Measurements from ENCODE around the gene TOLLIP.

Gene TOLLIP

GRCh38 chr11:1292644-1293618 is 16.5 kb downstream of the TOLLIP start:
- DNase-seq (ENCODE audit: low read depth in 2 of 2): no peak
- TF ChIP-seq, protein P1, sequence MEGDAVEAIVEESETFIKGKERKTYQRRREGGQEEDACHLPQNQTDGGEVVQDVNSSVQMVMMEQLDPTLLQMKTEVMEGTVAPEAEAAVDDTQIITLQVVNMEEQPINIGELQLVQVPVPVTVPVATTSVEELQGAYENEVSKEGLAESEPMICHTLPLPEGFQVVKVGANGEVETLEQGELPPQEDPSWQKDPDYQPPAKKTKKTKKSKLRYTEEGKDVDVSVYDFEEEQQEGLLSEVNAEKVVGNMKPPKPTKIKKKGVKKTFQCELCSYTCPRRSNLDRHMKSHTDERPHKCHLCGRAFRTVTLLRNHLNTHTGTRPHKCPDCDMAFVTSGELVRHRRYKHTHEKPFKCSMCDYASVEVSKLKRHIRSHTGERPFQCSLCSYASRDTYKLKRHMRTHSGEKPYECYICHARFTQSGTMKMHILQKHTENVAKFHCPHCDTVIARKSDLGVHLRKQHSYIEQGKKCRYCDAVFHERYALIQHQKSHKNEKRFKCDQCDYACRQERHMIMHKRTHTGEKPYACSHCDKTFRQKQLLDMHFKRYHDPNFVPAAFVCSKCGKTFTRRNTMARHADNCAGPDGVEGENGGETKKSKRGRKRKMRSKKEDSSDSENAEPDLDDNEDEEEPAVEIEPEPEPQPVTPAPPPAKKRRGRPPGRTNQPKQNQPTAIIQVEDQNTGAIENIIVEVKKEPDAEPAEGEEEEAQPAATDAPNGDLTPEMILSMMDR (IDR thresholded peaks at IDR 0.05; ENCODE audit: low read depth, low read length): no peak

DNA sequence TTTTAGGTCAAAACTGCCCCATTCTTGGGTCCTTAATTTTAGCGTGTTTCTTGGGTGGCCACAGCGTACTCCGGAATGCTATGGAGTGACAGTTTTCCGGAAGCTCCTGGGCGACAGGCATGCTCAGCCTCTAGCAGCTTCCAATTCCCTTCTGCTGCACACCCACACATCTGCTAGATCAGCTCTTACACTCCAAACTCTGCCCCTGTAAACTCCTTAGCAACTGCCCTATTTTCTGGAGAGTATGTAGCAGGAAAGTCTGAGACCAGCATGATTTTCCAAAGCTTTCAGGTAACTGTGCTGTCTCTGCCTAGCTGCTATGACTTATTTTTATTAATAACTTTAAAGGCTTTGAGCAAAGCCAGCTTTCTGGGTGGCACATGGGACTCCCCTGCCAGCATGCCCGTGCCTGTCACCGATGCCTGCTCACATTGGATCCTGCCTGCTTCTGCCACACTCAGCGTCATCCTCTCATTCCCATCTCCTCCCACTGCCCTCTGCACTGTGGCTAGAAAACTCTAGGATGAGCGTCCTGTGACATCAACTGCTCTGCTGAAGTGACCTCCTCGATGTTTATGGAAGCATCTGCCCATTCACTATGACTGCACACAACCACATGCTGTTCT is 17.3 kb downstream of the TOLLIP start:
- DNase-seq (ENCODE audit: low read depth in 2 of 2): no peak
- H3K4me3 ChIP-seq (replicated peaks in 1 of 2; ENCODE audit: low read depth in 2 of 2, low read length in 2 of 2): no peak overlapping the region
- TF ChIP-seq, protein P1 (IDR thresholded peaks at IDR 0.05; ENCODE audit: low read depth, low read length): no peak

More at GRCh38 chr11:1292644-1293618, 16.5 kb downstream of the TOLLIP start:
- H3K4me3 ChIP-seq (replicated peaks in 1 of 2; ENCODE audit: low read depth in 2 of 2, low read length in 2 of 2): no peak overlapping the region

DNA sequence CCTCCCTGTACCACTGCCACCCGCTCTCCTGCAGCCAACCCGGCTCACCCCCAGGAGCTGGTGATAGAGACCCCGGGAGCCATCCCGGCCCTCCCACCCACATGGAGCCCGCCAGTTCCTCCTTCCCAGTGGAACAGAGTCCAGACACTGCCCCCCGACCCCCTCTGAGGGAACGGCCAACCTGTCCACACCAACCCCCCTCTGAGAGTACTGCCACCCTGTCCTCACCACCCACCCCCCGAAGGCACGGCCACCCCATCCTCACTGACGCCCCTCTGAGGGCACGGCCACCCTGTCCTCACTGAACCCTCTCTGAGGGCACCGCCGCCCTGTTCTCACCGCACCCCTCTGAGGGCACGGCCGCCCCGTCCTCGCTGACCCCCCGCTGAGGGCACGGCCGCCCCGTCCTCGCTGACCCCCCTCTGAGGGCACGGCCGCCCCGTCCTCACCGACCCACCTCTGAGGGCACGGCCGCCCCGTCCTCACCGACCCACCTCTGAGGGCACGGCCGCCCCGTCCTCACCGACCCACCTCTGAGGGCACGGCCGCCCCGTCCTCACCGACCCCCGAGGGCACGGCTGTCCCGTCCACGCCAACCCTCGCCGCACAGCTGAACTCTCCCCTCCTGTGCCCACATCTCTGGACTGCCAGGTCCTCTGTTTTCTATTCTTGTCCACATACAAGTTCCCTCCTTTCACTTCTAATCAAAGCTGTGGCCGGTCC is 18.0 kb downstream of the TOLLIP start:
- TF ChIP-seq, protein P1 (IDR thresholded peaks at IDR 0.05; ENCODE audit: low read depth, low read length): no peak
- no peak overlapping the region for H3K4me3 ChIP-seq (replicated peaks in 1 of 2; ENCODE audit: low read depth in 2 of 2, low read length in 2 of 2)
- DNase-seq (ENCODE audit: low read depth in 2 of 2): no peak

DNA sequence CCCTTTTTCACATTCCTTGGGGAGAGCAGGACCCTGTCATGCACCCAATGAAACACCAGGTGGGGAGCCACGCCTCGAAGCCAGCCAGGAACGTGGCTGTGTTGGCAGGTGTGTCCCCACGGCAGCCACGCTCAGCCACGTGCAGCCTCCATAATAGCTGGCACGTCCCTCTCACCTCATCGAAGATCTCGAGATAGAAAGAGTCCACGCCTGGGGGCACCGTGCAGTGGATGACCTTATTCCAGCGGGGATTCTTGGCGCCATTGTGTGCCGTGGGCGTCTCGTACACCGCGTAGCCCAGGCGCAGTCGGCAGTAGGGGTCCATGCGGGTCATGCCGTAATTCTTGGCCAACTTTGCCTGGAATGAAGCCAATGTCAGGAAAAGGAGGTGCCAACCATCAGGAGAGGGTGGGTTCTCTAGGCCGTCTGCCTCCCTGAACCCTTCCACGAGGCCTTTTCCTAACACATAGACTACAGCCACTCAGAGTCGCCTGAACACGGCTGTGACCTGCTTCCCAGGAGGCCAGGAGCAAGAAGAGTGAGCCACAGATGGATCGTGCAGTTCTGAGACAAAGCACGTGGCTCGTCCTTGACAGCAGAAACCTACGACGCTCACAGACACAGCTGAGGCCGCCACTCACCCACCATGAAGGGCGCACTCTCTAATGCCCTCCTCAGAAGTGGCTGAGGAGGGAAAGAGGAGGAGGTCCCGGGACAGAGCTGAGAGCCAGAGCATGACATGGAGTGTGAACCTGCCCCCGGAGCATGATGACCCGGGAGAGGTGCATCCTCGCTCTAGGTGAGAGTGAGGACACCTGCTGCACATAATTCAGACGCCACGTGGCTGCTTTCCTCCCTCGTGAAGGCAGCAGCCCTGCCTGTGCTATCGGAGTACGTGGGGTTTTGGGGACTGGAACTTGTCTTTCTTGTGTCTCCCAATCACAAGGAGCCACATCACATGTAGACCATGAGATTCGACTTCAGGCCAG is 19.1 kb downstream of the TOLLIP start:
- no peak for DNase-seq (ENCODE audit: low read depth in 2 of 2)
- TF ChIP-seq, protein P1 (IDR thresholded peaks at IDR 0.05; ENCODE audit: low read depth, low read length): no peak
- no peak overlapping the region for H3K4me3 ChIP-seq (replicated peaks in 1 of 2; ENCODE audit: low read depth in 2 of 2, low read length in 2 of 2)

DNA sequence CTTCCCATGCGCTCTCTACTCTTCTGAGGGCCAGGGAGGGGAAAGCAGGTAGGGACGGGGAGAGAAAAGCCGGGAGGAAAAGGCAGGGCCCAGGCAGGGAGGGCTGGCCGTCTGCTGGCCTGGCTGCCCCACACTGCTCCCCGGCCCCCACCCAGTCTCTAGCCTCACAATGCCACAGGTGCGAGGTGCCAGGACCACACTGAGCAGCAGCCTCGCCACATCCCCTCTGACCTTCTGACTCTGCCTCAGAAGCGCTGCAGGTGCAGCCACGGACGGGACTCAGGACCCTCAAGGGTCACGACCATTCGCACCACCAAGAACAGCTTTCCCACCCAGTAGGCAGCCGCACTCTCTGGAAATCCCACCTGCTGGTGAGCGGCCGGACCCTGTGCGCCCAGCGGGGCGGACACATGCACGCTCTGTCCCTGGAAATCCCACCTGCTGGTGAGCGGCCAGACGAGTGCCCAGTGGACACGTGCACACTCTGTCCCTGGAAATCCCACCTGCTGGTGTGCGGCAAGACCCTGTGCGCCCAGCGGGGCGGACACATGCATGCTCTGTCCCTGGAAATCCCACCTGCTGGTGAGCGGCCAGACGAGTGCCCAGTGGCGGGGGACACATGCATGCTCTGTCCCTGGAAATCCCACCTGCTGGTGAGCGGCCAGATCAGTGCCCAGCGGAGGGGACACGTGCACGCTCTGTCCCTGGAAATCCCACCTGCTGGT is 20.1 kb downstream of the TOLLIP start:
- no peak for DNase-seq (ENCODE audit: low read depth in 2 of 2)
- no peak overlapping the region for H3K4me3 ChIP-seq (replicated peaks in 1 of 2; ENCODE audit: low read depth in 2 of 2, low read length in 2 of 2)
- TF ChIP-seq, protein P1 (IDR thresholded peaks at IDR 0.05; ENCODE audit: low read depth, low read length): no peak

Data from cardiac fibroblast (primary cell).